ENCODE data around the gene MSL3B.

MSL3B gene

GRCh38 chr2:233833345-233833744, 34.8 kb downstream of the MSL3B start:
- TF ChIP-seq CTCF (conservative IDR thresholded peaks at IDR 0.05; ENCODE audit: low read length) = no peak
- H3K4me3 ChIP-seq (ENCODE audit: low read length) = no peak overlapping the region
- DNase-seq (ENCODE audit: low read depth) = no peak

DNA sequence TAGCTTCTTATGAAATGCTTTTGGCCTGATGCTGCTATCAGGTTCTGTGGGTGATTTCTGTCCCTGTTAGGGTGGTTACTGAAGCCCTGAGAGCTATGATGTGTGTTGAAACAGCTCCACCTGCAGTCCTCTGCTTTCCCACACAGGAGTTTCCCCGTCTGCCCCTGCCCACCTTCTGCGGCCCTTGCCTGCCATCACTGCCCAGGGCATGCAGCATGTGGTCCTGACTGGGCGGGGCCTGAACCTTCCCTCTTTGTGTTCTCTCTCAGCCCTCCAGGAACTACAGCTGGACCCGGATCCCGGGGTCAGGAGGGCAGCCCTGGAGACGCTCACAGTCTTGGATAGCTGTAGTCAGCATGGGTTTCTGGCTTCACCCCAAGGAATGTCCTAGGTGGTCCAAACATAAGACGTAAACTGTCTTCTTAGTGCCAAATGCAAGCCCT, 35.3 kb downstream of the MSL3B start:
- no peak for DNase-seq (ENCODE audit: low read depth)
- no peak for TF ChIP-seq CTCF (conservative IDR thresholded peaks at IDR 0.05; ENCODE audit: low read length)
- H3K4me3 ChIP-seq (ENCODE audit: low read length) = no peak overlapping the region

GRCh38 chr2:233832414-233832813, 35.8 kb downstream of the MSL3B start:
- H3K4me3 ChIP-seq (ENCODE audit: low read length) = no peak overlapping the region
- peak; percentile 15 for DNase-seq (ENCODE audit: low read depth)
- TF ChIP-seq CTCF (conservative IDR thresholded peaks at IDR 0.05; ENCODE audit: low read length) = no peak

- TF ChIP-seq CTCF (conservative IDR thresholded peaks at IDR 0.05; ENCODE audit: low read length) = no peak
- no peak overlapping the region for H3K4me3 ChIP-seq (ENCODE audit: low read length)
- DNase-seq (ENCODE audit: low read depth) = no peak
Observed at GRCh38 chr2:233831861-233832260, 36.3 kb downstream of the MSL3B start.

GRCh38 chr2:233831011-233831721, 37.0 kb downstream of the MSL3B start:
- no peak for TF ChIP-seq CTCF (conservative IDR thresholded peaks at IDR 0.05; ENCODE audit: low read length)
- no peak overlapping the region for H3K4me3 ChIP-seq (ENCODE audit: low read length)
- DNase-seq (ENCODE audit: low read depth) = no peak

GRCh38 chr2:233830111-233830802, 37.9 kb downstream of the MSL3B start:
- no peak for DNase-seq (ENCODE audit: low read depth)
- H3K4me3 ChIP-seq (ENCODE audit: low read length) = no peak overlapping the region
- TF ChIP-seq CTCF (conservative IDR thresholded peaks at IDR 0.05; ENCODE audit: low read length) = no peak
